Prostate gland (tissue), 2 donors: Measurements from ENCODE around the gene STRIP1. TPM values are rescaled to one million over a fixed set of nuclear protein-coding genes. Genes with fewer than 3 reads are reported as not detected.

Experiments used
- DNase-seq: peaks from one replicate; pipeline ENCODE4 v3.0.0-alpha.2; 2019; ENCODE audit warnings: low spot score
- H3K27ac ChIP-seq, 2 donors: fragments of 200-600 bp; sonication (generic); 2 replicates each; pipeline ENCODE4 v1.5.1; 2017 to 2019
- H3K27me3 ChIP-seq: fragments of 200-600 bp; sonication (generic); replicated peaks from 2 replicates; pipeline ENCODE4 v1.5.1; 2019; ENCODE audit not compliant: insufficient read depth
- H3K36me3 ChIP-seq, 2 donors: fragments of 200-600 bp; sonication (generic); 1 replicate in 1 of 2; 2 replicates in 1 of 2; pipeline versions ENCODE4 v1.5.1 to v1.8.1; 2017 to 2019
- H3K4me1 ChIP-seq: fragments of 200-600 bp; sonication (generic); replicated peaks from 2 replicates; pipeline ENCODE4 v1.5.1; 2019
- H3K4me3 ChIP-seq, 2 donors: fragments of 200-600 bp; sonication (generic); 2 replicates each; pipeline ENCODE4 v1.5.1; 2017 to 2019
- H3K9me3 ChIP-seq: fragments of 200-600 bp; sonication (generic); 2 replicates; pipeline ENCODE4 v1.5.1; 2017
- CTCF ChIP-seq, 4 experiments: fragments of 200-600 bp in 2 of 4; fragments of 450-650 bp in 2 of 4; sonication (generic) in 2 of 4; IDR thresholded peaks; 1 replicate in 3 of 4; 2 replicates in 1 of 4; pipeline ENCODE4 v1.5.1; 2016 to 2019; ENCODE audit warnings: antibody characterized with exemption in 4 of 4, mild to moderate bottlenecking in 2 of 4, moderate library complexity in 2 of 4
- POLR2A ChIP-seq: fragments of 450-650 bp; IDR thresholded peaks from one replicate; pipeline ENCODE4 v1.6.1; 2016; ENCODE audit warnings: antibody characterized with exemption, mild to moderate bottlenecking
- POLR2AphosphoS5 ChIP-seq: sonication (generic); formaldehyde crosslinking; IDR thresholded peaks from one replicate; pipeline ENCODE4 v1.6.1; 2017; ENCODE audit warnings: antibody characterized with exemption
- WGBS: methylation state at CpG from one replicate; pipeline ENCODE4 v1.1.5; 2018; 5-methylcytosine and 5-hydroxymethylcytosine counted together
- intact Hi-C: fragments of 100-400 bp; cut with DNase I; formaldehyde crosslinking; loops from one replicate; pipeline ENCODE4 v1.14.2; 2022
- total RNA-seq, 2 donors: library from RNA; depleted of rRNA; stranded (reverse); fragments of >200 nt; gene quantifications; one replicate each; pipeline ENCODE4 v1.1.0, GENCODE V29; 2016

The STRIP1 gene
- total RNA-seq, 2 donors from 2014 or later = 36.8 to 73.2 TPM

GRCh38 chr1:110094931-110095654, 60.7 kb downstream of the STRIP1 start:
- Histone ChIP-seq H3K27ac (no peak overlapping the region), H3K4me3 (no peak overlapping the region), H3K4me1 (no peaks in the 10 kb centered on the region), H3K27me3 (peaks cover 4% of the 10 kb centered on the region), H3K36me3 (no peaks in the 10 kb centered on the region), H3K9me3 (no peaks in the 10 kb centered on the region)
- TF ChIP-seq POLR2AphosphoS5 = no peak
- TF ChIP-seq CTCF (IDR thresholded peaks at IDR 0.05) = no peak
- no peak for TF ChIP-seq POLR2A
- DNase-seq = no peak
- intact Hi-C loops = no loop called here
- WGBS = 56% methylated on average over 7 of the region's 7 CpGs

- 78% methylated on average over 11 of the region's 11 CpGs for WGBS
- Histone ChIP-seq H3K27ac (no peak overlapping the region), H3K9me3 (no peaks in the 10 kb centered on the region), H3K27me3 (peaks cover 4% of the 10 kb centered on the region), H3K36me3 (no peaks in the 10 kb centered on the region), H3K4me3 (no peak overlapping the region), H3K4me1 (no peaks in the 10 kb centered on the region)
- DNase-seq = no peak
- intact Hi-C loops = no loop called here
- no peak for TF ChIP-seq CTCF (IDR thresholded peaks at IDR 0.05)
- no peak for TF ChIP-seq POLR2AphosphoS5
- no peak for TF ChIP-seq POLR2A
Measured at GRCh38 chr1:110097507-110098221, 63.2 kb downstream of the STRIP1 start.

- H3K27me3 ChIP-seq = peaks cover 4% of the 10 kb centered on the region
- 62% methylated on average over 9 of the region's 9 CpGs for WGBS
Measured at GRCh38 chr1:110098222-110099026, 64.0 kb downstream of the STRIP1 start.

GRCh38 chr1:110100335-110100734, 65.9 kb downstream of the STRIP1 start:
- 44% methylated on average over 2 of the region's 2 CpGs for WGBS
- intact Hi-C loops = no loop called here
- no peak for TF ChIP-seq POLR2AphosphoS5

More at GRCh38 chr1:110098222-110099026, 64.0 kb downstream of the STRIP1 start:
- intact Hi-C loops = no loop called here
- TF ChIP-seq POLR2A (no peak), POLR2AphosphoS5 (no peak), CTCF (IDR thresholded peaks at IDR 0.05) (no peak)
- Histone ChIP-seq H3K4me1 (no peaks in the 10 kb centered on the region), H3K4me3 (no peak overlapping the region), H3K9me3 (no peaks in the 10 kb centered on the region), H3K27ac (no peak overlapping the region), H3K36me3 (no peaks in the 10 kb centered on the region)
- no peak for DNase-seq

GRCh38 chr1:110102081-110102480, 67.7 kb downstream of the STRIP1 start:
- TF ChIP-seq POLR2A = no peak
- no peak for TF ChIP-seq POLR2AphosphoS5
- TF ChIP-seq CTCF (IDR thresholded peaks at IDR 0.05) = no peak
- WGBS = 78% methylated on average over 7 of the region's 7 CpGs
- intact Hi-C loops = no loop called here

More at GRCh38 chr1:110100335-110100734, 65.9 kb downstream of the STRIP1 start:
- DNase-seq = no peak
- Histone ChIP-seq H3K9me3 (no peaks in the 10 kb centered on the region), H3K36me3 (no peaks in the 10 kb centered on the region), H3K27ac (no peak overlapping the region), H3K4me3 (no peak overlapping the region), H3K4me1 (no peaks in the 10 kb centered on the region), H3K27me3 (peaks cover 4% of the 10 kb centered on the region)

More at GRCh38 chr1:110102081-110102480, 67.7 kb downstream of the STRIP1 start:
- Histone ChIP-seq H3K4me3 (no peak overlapping the region), H3K36me3 (no peaks in the 10 kb centered on the region), H3K9me3 (no peaks in the 10 kb centered on the region), H3K4me1 (no peaks in the 10 kb centered on the region), H3K27me3 (no peaks in the 10 kb centered on the region), H3K27ac (no peak overlapping the region)
- no peak for DNase-seq
